Fibroblast of peridontal ligament (primary cell): ENCODE results near the gene IGSF21.

Experiments
- DNase-seq: peaks from one replicate; pipeline ENCODE4 v3.0.0-alpha.2; 2010; ENCODE audit errors: extremely low read depth

The IGSF21 gene

DNA sequence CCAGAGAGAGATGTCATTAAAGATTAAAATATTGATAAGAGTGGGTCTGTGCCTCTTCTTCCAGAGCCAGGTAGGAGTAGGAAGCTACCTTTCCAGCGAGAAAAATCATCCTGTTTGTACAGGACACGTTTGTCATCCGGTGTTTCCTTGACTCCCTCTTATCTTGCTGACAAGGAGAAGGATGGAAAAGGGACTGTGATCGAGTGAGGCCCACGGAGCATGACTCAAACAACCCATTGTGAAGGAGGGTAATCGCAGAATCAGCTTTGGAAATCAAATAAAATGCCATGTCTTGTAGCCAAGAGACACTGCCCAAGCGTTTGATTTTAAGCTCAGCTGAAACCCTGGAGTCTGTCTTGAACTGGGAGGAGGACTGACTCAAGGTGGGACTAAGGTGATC lies 97.7 kb downstream of the IGSF21 start:
- DNase-seq, result no peak

- DNase-seq, result no peak
Observed at GRCh38 chr1:18211764-18212163, 104.2 kb downstream of the IGSF21 start.

DNA sequence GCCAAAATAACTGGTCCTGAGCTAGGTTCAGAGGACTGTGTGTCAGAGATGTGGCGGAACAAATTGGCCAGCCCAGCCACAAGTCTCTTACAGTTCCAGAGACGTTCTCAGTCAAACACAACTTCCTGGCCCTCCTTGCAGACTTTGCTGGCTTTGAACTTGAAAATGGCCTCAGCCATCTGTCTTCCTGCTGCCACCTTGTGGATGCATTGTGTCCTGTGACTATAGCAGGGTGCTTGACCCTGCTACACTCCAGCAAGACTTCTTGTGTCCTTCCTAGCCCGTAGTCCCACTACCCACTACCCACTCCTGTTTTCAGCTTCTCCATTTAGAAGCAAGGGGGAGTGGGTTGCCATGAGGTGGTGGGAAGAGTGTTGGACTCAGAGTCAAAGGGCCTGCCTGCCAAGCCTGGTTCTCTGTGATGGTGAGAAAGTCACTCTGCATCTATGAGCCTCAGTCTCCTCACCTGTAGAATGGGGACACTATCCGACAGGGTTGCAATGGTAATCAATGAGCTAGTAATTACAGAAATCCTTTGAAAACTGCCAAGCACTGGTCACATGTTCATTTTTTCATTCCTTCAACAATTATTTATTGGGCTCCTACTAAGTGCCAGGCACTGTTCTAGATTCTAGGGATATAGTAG lies 109.9 kb downstream of the IGSF21 start:
- DNase-seq, result no peak

DNA sequence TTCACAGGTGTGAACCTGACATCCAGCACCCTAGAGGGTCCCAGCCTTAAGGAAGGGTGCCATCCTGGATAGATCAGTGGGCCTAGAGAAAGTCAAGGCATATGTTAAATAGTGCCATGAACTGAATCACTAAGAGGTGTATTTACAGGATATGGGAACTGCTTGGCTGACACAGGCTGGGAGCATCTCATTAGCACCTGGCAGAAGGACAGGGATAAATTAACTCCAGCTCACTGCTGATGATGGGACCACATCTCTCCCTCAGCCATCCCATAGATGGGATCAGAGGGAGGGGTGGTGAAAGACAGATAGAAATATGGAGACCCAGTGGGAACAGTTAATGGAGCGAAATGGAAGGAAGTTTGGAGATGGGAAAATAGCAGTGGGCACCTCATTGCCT lies 122.0 kb downstream of the IGSF21 start:
- DNase-seq, result no peak

DNA sequence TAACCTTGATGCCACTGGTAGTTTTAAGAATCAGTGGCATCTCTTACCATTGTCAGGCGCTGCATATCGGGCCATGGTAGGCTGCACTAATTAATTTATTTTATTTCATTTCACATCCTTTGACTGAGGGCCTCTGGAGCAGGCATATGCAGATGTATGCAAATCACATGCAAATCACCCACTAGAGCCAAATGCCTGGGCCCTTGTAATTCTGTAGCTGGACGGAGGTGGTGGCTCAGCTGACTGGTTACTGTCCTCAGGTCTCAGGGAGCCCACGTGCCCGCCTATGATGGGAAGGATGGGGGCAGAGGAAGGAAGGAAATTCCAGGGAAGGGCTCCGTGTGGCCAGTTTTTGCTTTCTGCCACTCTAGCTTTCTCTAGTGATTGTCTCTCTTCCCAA lies 122.7 kb downstream of the IGSF21 start:
- no peak for DNase-seq

GRCh38 chr1:18230840-18231239 lies 123.2 kb downstream of the IGSF21 start:
- DNase-seq, result no peak

GRCh38 chr1:18232052-18232451 lies 124.5 kb downstream of the IGSF21 start:
- no peak for DNase-seq

GRCh38 chr1:18233176-18233864 lies 125.7 kb downstream of the IGSF21 start:
- no peak for DNase-seq

DNA sequence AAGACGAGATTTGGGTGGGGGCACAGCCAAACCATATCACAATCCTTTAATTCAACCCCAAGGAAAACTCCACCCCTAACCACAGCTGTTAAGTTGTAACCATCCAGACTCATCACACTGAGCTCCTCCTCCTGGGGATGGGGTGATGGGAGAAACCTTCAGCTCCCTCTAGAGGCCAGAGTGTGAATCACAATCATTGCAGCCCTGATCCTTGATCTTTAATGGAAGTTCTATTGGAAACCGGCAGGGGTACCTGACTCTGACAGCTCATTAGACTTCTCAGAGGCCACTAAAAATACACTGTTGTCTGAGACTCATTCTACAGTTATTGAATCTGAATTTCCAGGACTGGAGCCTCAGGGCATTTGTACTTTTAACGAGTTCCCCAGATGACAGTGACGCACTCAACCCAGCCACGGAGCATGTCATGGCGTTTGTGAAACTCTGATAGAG lies 127.2 kb downstream of the IGSF21 start:
- DNase-seq, result no peak

- DNase-seq, result no peak
Observed at GRCh38 chr1:18237371-18237770, 129.8 kb downstream of the IGSF21 start.

- no peak for DNase-seq
Observed at GRCh38 chr1:18238190-18238589, 130.6 kb downstream of the IGSF21 start.

GRCh38 chr1:18239671-18240070 lies 132.1 kb downstream of the IGSF21 start:
- DNase-seq, result no peak

DNA sequence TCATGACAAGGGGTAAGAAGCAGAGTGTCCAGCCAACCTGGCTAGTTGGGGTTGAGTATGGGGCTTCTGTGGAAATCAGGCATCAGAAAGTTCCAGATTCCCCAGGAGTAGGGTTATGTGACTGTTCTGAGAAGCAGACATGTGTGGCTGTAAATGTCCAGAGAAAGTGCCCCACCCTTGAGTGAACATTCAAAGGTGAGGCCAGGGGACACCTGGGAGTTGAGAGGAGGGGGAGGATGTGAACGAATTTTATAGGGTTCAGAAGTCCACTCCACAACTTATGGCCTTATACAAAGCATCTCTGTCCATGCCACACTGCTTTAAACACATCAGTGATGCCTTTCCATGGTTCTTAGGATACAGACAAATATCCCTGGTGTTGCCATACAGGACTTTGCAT lies 133.3 kb downstream of the IGSF21 start:
- DNase-seq, result no peak

- DNase-seq, result no peak
Observed at GRCh38 chr1:18241891-18242290, 134.3 kb downstream of the IGSF21 start.

DNA sequence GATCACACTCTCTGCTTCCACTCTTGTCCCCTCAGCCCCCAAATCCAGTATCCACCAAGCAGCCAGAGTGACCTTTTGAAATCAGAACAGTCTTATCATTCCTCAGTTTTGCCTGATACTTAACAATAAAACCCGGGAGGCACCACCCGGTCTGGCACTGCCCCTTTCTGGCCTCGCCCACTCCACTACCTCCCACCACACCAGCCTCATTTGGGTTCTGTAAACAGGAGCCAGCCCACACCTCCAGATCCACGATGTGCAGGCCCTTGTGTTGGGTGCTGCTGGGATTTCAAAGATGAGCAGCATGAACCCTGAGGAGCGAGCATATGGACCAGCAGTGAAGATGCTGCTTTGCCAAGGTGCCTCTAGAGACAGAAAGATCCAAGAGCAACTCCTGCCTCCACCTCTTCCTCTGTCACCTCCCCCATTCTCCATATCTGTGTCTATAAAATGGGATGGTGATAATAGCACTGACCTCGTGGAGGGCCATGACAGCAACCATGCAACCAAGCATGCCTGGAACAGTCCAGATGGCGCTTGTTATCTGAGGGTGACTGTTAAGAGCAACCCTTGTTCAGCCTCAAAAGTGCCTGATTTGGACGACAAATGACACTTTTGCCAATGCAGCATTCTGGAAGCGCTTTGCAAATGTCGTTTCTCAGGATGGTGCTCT lies 136.0 kb downstream of the IGSF21 start:
- no peak for DNase-seq

DNA sequence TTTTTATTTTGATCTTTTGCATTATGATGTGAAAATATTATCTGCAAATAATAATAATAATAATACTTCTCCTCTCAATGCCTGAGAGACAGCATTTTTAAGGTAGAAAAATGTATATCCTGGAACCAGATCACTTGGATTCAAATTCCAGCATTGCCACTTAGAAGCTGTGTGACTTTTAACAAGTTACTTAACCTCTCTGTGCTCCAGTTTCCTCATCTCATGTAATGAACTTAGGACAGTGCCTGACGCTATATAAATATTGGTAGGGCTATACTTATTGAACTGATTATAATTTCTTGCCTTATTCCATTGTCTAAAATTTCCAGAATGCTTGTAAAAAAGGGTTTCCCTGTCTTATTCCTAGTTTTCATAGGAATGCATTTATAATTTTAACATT lies 137.2 kb downstream of the IGSF21 start:
- DNase-seq, result no peak

DNA sequence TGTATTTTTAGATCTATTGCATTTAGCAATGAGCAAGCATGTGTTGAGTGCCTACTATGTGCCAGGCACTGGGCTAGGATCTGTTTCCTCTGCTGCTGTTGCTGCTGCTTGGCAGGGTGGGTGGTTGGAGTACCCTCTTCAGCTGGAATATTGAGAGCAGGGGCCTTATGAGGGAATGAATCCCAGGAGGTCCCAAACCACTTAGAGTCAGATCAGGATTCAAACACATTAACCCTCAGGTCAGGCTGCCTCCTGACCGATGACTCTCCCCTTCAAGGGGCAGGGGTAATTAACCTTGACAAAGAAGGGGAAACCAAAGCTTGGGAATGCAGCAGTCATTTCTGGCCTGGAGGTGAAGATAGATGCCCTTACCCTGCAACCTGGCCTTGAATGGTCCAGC lies 138.0 kb downstream of the IGSF21 start:
- DNase-seq, result no peak

DNA sequence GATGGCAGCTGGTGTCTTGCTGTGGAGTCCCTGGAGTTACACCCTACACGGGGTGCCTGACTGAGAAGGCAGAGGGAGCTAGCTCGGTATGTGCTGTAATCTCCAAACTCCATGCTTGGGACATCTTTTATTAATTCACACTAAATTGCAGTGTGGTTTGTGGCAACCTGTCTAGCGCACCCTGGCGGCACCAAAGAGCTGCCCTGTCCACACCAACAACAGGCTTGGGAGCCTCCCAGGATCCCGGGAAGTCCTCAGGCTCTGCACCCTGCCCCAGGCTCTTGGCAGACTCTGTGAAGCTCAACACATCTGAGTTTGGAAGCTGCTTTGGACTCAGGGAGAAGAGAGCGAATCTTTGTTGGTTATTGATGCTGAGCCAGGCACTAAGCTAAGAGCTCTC lies 138.9 kb downstream of the IGSF21 start:
- DNase-seq, result no peak

DNA sequence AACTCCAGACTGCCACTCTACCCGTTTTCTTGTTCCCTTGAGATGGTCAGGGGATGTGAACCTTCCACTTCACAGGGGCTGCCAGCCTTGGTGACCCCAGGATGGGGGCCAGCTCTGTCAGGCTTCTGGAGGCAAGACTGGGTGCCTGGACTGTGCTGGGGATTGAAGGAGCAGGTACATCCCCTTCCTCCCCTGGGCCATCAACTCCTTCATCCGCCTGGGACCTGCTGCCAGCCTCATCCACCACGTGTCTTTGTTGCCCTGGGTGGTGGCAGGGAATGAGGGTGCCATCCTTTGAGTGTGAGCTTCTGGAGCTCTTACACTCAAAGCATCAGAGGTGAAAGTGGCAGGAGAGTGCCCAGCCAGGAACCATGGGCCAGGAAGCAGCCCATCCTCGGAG lies 139.6 kb downstream of the IGSF21 start:
- DNase-seq, result no peak

DNA sequence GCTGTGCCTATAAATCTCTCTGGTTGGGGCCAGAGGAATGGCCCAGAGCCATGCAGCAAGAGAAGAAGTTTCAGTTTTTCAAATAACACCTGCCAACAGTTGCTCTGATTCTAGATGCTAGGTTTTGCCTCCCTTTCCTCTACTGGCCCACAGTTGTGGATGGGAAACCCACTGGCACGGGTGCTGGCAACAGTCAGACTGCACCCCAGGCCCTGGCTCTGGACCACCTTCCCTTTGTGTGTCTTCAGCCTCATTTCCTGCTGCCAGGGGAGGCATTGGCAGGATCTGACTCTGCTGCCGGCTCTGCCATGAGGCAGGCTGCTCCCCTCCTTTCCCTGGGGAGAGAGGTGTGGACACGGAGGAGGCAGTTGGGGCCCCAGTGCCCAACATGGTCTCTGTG lies 142.0 kb downstream of the IGSF21 start:
- no peak for DNase-seq

- no peak for DNase-seq
Observed at GRCh38 chr1:18253093-18253492, 145.5 kb downstream of the IGSF21 start.

DNA sequence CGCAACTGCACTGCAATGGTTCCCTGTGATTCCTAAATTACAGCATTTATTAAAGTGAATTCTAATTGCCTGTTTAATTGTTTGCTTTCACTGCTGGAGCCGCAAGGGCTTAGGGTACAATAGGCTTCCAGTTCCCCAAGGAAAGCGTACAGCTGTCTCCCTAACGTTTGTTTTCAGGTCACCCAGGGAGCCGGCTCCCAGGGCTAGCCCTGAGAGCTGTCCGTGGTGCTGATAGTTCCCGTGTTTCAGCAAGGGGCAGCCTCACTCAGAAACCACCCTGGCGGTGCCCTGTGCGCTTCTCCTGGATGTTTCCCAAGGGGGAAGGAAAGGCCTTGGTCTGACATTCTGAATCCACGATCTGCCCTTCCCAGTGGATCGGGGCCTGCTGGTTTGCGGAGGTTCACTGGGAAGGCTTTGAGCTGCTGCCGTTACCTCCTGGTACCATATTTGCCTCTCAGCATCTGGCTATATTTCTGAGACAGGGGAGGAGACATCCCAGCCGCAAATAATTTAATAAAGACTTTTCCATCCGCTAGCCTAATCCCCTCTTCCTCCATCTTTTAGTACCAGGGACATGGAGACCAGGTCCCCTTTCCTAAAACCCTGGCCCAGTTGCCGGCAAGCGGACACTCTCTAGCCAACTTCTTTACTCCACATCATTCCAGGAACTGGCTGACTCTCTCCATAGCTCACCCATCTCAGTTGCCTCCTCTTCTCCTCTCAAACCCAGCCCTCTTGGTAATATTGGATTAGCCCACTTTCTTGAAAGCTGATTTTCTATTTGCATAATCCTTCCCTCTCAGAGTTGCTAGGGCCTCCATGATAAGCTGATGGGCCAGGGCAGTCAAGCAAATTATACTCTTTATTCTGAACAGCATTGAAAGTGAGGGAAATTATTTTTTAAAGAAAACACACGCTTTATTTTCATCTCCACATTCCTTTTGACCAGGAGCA lies 149.0 kb downstream of the IGSF21 start:
- DNase-seq, result no peak
